GM20000 (cell line): ENCODE data around the gene INO80E.

Source experiments
- DNase-seq: peaks from one replicate; pipeline ENCODE4 v3.0.0; 2012; ENCODE audit warnings: low spot score
- CTCF ChIP-seq: IDR thresholded peaks from 2 replicates; pipeline ENCODE4 v1.5.1; 2012; ENCODE audit warnings: mild to moderate bottlenecking, control low read depth; ENCODE audit errors: extremely low read depth, missing control alignments

The INO80E gene

DNA sequence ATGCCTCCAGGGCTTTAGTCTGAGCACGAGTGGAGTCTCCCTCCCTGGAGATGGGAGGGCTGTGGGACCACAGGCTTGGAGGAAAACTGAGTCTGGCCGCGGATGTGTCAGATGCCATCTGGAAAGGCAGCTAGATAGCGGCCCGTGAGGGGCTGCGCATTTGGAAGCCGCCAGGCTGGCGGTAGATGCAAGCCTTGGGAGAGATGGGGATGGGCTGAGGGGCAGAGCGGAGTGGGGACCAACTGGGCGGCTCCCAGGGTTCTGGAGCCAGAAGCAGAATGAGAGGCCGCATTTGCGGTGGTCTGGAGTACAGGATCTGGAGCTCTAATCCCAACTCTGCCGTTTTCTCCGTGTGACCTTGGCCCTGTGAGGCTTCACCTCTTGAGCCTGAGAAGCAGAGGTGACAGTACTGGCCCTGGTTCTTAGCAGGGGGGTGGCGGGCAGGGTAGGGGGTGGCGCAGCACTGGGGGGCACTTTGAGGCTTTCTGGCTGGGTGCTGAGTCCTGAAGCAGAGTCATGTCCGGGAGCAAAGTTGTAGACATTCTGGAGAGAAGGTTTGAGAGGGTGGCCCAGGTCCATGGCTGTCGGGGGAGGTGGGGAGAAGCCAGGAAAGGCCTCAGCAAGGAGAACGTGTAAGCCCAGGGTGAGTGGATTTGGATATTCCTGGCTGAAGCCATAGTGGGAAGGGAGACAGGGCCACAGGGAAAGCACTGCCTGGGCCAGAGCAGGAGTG is 6.7 kb downstream of the INO80E start:
- no peak for DNase-seq
- TF ChIP-seq CTCF = no peak

- DNase-seq = no peak
- TF ChIP-seq CTCF = no peak
Observed at GRCh38 chr16:30003670-30004423, 7.8 kb downstream of the INO80E start.

DNA sequence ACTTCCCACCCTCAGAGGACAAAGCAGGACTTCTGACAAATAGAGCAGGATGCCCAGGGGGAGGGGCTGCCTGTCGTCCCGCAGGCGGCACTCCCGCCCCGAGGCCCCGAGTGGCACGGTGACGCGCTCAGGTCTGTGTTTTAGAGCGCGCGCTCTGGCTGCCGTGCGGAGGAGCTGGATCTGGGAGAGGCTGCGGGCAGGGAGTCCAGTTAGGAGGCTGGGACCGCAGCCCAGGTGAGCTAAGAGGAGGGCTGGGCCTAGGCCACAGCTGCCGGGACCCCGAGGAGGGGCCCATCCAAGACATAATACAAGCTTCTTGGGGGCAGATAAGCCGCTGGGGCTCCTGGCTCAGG is 8.4 kb downstream of the INO80E start:
- TF ChIP-seq CTCF = no peak
- no peak for DNase-seq

DNA sequence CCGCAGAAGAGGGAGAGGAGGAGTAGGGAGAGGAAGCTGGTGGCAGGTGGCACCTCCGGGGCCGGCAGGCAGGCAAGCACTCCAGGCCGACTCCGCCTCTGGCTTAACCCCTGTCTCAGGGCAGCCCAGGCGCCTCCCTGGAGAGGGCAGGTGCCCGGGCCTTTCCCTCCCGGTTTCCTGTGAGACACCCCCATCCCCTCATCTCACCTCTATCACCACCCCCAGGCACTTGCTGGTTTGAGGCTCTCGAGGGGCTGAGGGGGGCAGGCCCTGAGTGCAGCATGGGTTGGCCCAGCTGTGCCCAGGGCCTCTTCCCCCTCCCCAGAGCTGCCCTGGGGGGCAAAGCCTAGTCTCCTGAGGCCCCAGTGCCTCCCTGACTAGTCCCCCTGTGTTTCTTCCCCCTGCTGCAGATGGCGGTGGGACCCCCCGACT is 8.8 kb downstream of the INO80E start:
- DNase-seq = no peak
- TF ChIP-seq CTCF = no peak

GRCh38 chr16:30005341-30006094 is 9.5 kb downstream of the INO80E start:
- TF ChIP-seq CTCF = peak; percentile 74
- peak; percentile 84 for DNase-seq

- no peak for DNase-seq
- TF ChIP-seq CTCF = no peak
Observed at GRCh38 chr16:30006095-30006473, 10.0 kb downstream of the INO80E start.
